ENCODE data around the gene PCDH8. TPM values are rescaled to one million over a fixed set of nuclear protein-coding genes. Genes with fewer than 3 reads are reported as not detected.

Gene PCDH8, protein sequence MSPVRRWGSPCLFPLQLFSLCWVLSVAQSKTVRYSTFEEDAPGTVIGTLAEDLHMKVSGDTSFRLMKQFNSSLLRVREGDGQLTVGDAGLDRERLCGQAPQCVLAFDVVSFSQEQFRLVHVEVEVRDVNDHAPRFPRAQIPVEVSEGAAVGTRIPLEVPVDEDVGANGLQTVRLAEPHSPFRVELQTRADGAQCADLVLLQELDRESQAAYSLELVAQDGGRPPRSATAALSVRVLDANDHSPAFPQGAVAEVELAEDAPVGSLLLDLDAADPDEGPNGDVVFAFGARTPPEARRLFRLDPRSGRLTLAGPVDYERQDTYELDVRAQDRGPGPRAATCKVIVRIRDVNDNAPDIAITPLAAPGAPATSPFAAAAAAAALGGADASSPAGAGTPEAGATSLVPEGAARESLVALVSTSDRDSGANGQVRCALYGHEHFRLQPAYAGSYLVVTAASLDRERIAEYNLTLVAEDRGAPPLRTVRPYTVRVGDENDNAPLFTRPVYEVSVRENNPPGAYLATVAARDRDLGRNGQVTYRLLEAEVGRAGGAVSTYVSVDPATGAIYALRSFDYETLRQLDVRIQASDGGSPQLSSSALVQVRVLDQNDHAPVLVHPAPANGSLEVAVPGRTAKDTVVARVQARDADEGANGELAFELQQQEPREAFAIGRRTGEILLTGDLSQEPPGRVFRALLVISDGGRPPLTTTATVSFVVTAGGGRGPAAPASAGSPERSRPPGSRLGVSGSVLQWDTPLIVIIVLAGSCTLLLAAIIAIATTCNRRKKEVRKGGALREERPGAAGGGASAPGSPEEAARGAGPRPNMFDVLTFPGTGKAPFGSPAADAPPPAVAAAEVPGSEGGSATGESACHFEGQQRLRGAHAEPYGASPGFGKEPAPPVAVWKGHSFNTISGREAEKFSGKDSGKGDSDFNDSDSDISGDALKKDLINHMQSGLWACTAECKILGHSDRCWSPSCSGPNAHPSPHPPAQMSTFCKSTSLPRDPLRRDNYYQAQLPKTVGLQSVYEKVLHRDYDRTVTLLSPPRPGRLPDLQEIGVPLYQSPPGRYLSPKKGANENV
- total RNA-seq (2022) (not detected in 2 replicates), Bru-seq, nascent RNA (not detected), BruChase-seq, experiment 1, labeled RNA remaining after a 2-hour chase (not detected), BruChase-seq, experiment 2, labeled RNA remaining after a 6-hour chase (not detected)
- long read RNA-seq, result 0 reads

DNA sequence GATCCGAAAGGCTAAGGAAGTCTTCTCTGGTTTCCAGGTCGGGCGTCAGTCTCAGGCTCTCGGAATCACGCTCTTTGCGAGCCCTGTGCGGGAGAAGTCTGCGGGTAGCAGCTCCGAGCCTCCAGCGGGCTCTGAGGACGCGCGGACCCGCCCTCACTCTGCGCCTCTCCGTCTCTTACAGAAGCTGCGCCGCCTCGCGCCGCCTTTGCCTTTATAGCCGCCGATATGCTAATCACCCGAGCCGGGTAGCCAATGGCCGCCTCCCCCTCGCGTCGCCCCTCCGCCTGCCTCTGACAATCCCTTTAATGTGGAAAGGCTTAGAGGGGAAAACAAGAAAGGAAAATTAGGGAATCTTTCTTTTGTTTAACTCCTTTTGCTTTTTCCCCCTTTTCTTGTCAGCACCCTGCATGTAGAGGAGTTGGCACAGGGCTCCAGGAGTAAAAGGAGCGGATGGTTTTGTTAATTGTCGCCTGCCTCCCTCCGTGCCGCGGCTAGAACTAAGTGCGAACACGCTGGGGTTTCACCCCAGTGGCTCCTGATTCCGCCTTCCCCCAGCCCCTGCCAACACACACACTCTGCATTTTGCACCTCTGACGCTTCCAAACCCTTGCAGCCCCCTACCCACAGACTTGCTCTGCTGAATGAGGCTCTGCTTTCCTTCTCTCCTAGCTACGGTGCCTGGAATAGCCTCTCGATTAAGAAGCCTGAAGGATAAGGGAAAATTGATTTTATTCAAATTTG, at the start of gene PCDH8:
Gene PCDH8 (minus strand): TSS at position 186 of the 741 bp plus-strand sequence. CDS start 204 bp downstream, outside the sequence.
- Mint-ChIP-seq H3K4me1 (ENCODE audit: low read depth, unreplicated experiment) (no peaks in the 10 kb centered on the region), H3K9me3 (ENCODE audit: unreplicated experiment) (no peaks in the 10 kb centered on the region), H3K36me3 (ENCODE audit: insufficient read depth, unreplicated experiment) (peaks cover 8% of the 10 kb centered on the region), H3K27ac (ENCODE audit: unreplicated experiment) (no peak within 1 kb of the TSS), H3K4me3 (ENCODE audit: unreplicated experiment) (peak within 1 kb of the TSS; percentile 87), H3K27me3 (ENCODE audit: insufficient read depth, unreplicated experiment) (peaks cover 6% of the 10 kb centered on the region)
- Histone ChIP-seq H3K9me3 (no peaks in the 10 kb centered on the region), H3K27me3 (replicated peaks; ENCODE audit: control insufficient read depth, insufficient read depth, low read length) (no peaks in the 10 kb centered on the region), H3K4me1 (no peaks in the 10 kb centered on the region), H3K36me3 (ENCODE audit: control insufficient read depth, insufficient read depth, low read length) (no peaks in the 10 kb centered on the region), H3K4me3 (ENCODE audit: low read depth, low read length) (no peak within 1 kb of the TSS)
- intact Hi-C loops (cut with micrococcal nuclease; ENCODE audit: unreplicated experiment), result no loop called here
- CTCF ChIA-PET, result no interaction called here
- peak in 1 of 2 experiments; percentile 42 for DNase-seq
- no TSS peak for BruUV-seq (replicated peaks)
- TF ChIP-seq, protein P1, sequence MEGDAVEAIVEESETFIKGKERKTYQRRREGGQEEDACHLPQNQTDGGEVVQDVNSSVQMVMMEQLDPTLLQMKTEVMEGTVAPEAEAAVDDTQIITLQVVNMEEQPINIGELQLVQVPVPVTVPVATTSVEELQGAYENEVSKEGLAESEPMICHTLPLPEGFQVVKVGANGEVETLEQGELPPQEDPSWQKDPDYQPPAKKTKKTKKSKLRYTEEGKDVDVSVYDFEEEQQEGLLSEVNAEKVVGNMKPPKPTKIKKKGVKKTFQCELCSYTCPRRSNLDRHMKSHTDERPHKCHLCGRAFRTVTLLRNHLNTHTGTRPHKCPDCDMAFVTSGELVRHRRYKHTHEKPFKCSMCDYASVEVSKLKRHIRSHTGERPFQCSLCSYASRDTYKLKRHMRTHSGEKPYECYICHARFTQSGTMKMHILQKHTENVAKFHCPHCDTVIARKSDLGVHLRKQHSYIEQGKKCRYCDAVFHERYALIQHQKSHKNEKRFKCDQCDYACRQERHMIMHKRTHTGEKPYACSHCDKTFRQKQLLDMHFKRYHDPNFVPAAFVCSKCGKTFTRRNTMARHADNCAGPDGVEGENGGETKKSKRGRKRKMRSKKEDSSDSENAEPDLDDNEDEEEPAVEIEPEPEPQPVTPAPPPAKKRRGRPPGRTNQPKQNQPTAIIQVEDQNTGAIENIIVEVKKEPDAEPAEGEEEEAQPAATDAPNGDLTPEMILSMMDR (IDR thresholded peaks at IDR 0.05; ENCODE audit: insufficient read depth in 1 of 2, low read depth in 1 of 2, low read length in 1 of 2, severe bottlenecking in 1 of 2, unreplicated experiment in 1 of 2), result no peak
- POLR2A ChIA-PET, result no interaction called here

DNA sequence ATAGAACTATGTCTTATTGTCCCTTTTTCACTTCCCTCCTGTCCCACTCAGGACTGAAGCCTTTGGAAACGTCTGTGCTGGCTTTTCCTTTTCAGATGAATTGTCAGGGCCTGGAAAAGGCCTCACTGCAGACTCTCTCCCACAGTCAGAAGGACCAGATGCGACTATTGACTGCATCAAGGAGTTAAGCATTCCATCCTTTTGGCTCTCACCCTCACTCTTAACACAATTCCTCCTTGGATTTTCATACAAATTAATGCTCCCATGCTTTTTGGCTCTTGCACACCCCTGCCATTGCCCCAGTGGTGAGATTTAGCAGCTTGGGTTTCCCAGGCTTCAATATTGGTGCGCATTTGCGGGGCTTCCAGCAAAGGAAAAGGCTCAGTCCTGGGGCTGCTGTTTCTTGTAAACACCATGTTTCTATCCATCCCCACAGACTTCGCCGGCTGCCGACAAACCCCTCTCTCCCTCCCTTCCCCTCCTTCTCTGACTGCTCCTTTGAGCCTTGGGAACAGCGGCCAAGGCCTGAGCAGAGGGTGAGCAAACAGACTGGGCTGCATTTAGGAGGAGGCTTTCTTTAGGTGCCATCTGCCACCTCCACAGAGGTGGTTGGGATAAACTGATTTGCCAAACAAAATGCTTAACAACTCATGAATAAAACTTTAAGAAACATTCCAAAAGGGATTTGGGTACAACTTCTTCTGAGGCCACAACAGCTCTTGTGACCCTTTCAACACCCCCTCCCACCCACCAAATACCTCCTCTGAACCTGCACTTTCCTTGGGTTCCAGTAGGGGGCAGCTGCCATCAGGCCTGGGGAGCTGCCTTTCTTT, 48.6 kb upstream of the PCDH8 start:
- intact Hi-C loops (cut with micrococcal nuclease; ENCODE audit: unreplicated experiment), result no loop called here
- H3K27me3 Mint-ChIP-seq (ENCODE audit: insufficient read depth, unreplicated experiment), result peaks cover 31% of the 10 kb centered on the region
- H3K27me3 ChIP-seq (replicated peaks; ENCODE audit: control insufficient read depth, insufficient read depth, low read length), result peaks cover 3% of the 10 kb centered on the region
- no peaks in the 10 kb centered on the region for H3K4me1 Mint-ChIP-seq (ENCODE audit: low read depth, unreplicated experiment)
- ChIA-PET POLR2A (no interaction called here), CTCF (interaction anchor here (0.6 to 2.0 kb wide), 4 partner anchors 71 to 255 kb away, joined by 3 to 5 read pairs (median 5); no protein-coding TSS in a partner anchor)
- H3K27ac Mint-ChIP-seq (ENCODE audit: unreplicated experiment), result no peak overlapping the region
- peak in 1 of 2 experiments; percentile 13 for DNase-seq
- H3K9me3 Mint-ChIP-seq (ENCODE audit: unreplicated experiment), result no peaks in the 10 kb centered on the region
- no peaks in the 10 kb centered on the region for H3K36me3 ChIP-seq (ENCODE audit: control insufficient read depth, insufficient read depth, low read length)
- H3K9me3 ChIP-seq, result no peaks in the 10 kb centered on the region
- no TSS peak for BruUV-seq (replicated peaks)
- no peak overlapping the region for H3K4me3 ChIP-seq (ENCODE audit: low read depth, low read length)
- H3K4me1 ChIP-seq, result no peaks in the 10 kb centered on the region
- TF ChIP-seq, protein P1 (IDR thresholded peaks at IDR 0.05; ENCODE audit: insufficient read depth in 1 of 2, low read depth in 1 of 2, low read length in 1 of 2, severe bottlenecking in 1 of 2, unreplicated experiment in 1 of 2), result peak; percentile 38 to 52
- H3K36me3 Mint-ChIP-seq (ENCODE audit: insufficient read depth, unreplicated experiment), result no peaks in the 10 kb centered on the region
- no peak overlapping the region for H3K4me3 Mint-ChIP-seq (ENCODE audit: unreplicated experiment)

Data from Caco-2 (cell line).